GM23338 (cell line): ENCODE results near the gene CDH8. TPM values are rescaled to one million over a fixed set of nuclear protein-coding genes. Genes with fewer than 3 reads are reported as not detected.

ENCODE experiments used
- ATAC-seq: fragments of 200-7000 bp; cut with Tn5 transposase; 3 replicates; pipeline ENCODE4 v1.9.1; 2020
- DNase-seq: peaks from one replicate; pipeline ENCODE4 v3.0.0-alpha.2; 2015; ENCODE audit warnings: low spot score
- H2AFZ ChIP-seq: fragments of 200-600 bp; sonication (generic); 2 replicates; pipeline ENCODE4 v1.8.0; 2016; ENCODE audit warnings: antibody characterized with exemption, mild to moderate bottlenecking, moderate library complexity
- H3F3A ChIP-seq: fragments of 200-600 bp; sonication (generic); replicated peaks from 2 replicates; pipeline ENCODE4 v1.8.0; 2017; ENCODE audit warnings: antibody characterized with exemption, mixed run types, low read depth
- H3K27ac ChIP-seq: fragments of 200-600 bp; sonication (generic); 2 replicates; pipeline ENCODE4 v1.6.1; 2016; ENCODE audit warnings: low read depth
- H3K27me3 ChIP-seq: fragments of 200-600 bp; sonication (generic); 2 replicates; pipeline ENCODE4 v1.8.0; 2016; ENCODE audit warnings: mild to moderate bottlenecking, mixed run types, moderate library complexity; ENCODE audit not compliant: insufficient read depth
- H3K36me3 ChIP-seq: fragments of 200-600 bp; sonication (generic); 2 replicates; pipeline ENCODE4 v1.8.0; 2016; ENCODE audit warnings: mild to moderate bottlenecking; ENCODE audit not compliant: insufficient read depth
- H3K4me1 ChIP-seq: fragments of 200-600 bp; sonication (generic); 2 replicates; pipeline ENCODE4 v1.8.0; 2016; ENCODE audit warnings: mild to moderate bottlenecking, moderate library complexity; ENCODE audit not compliant: insufficient read depth
- H3K4me2 ChIP-seq: fragments of 200-600 bp; sonication (generic); 2 replicates; pipeline ENCODE4 v1.7.1; 2017; ENCODE audit warnings: mixed run types
- H3K4me3 ChIP-seq: fragments of 200-600 bp; sonication (generic); 2 replicates; pipeline ENCODE4 v1.6.1; 2016; ENCODE audit warnings: mixed run types
- H3K79me2 ChIP-seq: fragments of 200-600 bp; sonication (generic); replicated peaks from 2 replicates; pipeline ENCODE4 v1.8.0; 2017; ENCODE audit warnings: mild to moderate bottlenecking; ENCODE audit not compliant: insufficient read depth
- H3K9me2 ChIP-seq: fragments of 200-600 bp; sonication (generic); 2 replicates; pipeline ENCODE4 v1.8.0; 2017; ENCODE audit not compliant: insufficient read depth
- H4K20me1 ChIP-seq: fragments of 200-600 bp; sonication (generic); replicated peaks from 2 replicates; pipeline ENCODE4 v1.8.0; 2017; ENCODE audit warnings: mild to moderate bottlenecking; ENCODE audit not compliant: insufficient read depth
- H3K27ac Mint-ChIP-seq: 2 replicates; pipeline ENCODE4 v1.8.0; 2020; ENCODE audit warnings: inconsistent platforms, mild to moderate bottlenecking, moderate library complexity, mixed read lengths
- H3K27me3 Mint-ChIP-seq: 3 replicates; pipeline ENCODE4 v1.8.0; 2022; ENCODE audit warnings: low read depth, mild to moderate bottlenecking, moderate library complexity, mixed read lengths, inconsistent platforms; ENCODE audit not compliant: insufficient read depth, poor library complexity
- H3K36me3 Mint-ChIP-seq: 3 replicates; pipeline ENCODE4 v1.8.0; 2021; ENCODE audit warnings: low read depth, mild to moderate bottlenecking, inconsistent platforms, moderate library complexity, mixed read lengths
- H3K4me1 Mint-ChIP-seq: 3 replicates; pipeline ENCODE4 v1.8.0; 2020; ENCODE audit warnings: mild to moderate bottlenecking, inconsistent platforms, mixed read lengths
- H3K4me3 Mint-ChIP-seq: 3 replicates; pipeline ENCODE4 v1.8.0; 2021; ENCODE audit warnings: moderate library complexity, mild to moderate bottlenecking, inconsistent platforms, mixed read lengths
- H3K9me3 Mint-ChIP-seq: 3 replicates; pipeline ENCODE4 v1.8.0; 2020; ENCODE audit warnings: moderate library complexity, mild to moderate bottlenecking, inconsistent platforms, mixed read lengths
- JUNB ChIP-seq: IDR thresholded peaks from one replicate; pipeline ENCODE4 v1.6.1; 2016; ENCODE audit warnings: antibody characterized with exemption; ENCODE audit not compliant: unreplicated experiment
- polyA plus RNA-seq: library from polyadenylated mRNA; unstranded; fragments of >200 nt; fragmentation: Nextera tagmentation; extraction: Ambion mirVana; gene quantifications from 2 replicates; pipeline ENCODE4 v1.2.1, GENCODE V29; 2016
- total RNA-seq: library from RNA; depleted of rRNA; stranded (reverse); fragments of >200 nt; shearing (Covaris generic); gene quantifications from 2 replicates; pipeline ENCODE4 v1.2.3, GENCODE V29; 2014
- TF ChIP-seq, protein P1 (sequence below): fragments of 250-450 bp; sonication (Bioruptor Pico); IDR thresholded peaks from 2 replicates; pipeline ENCODE4 v1.5.0; 2020; ENCODE audit warnings: mild to moderate bottlenecking, moderate library complexity
- TF ChIP-seq, protein P2 (sequence below): IDR thresholded peaks from 2 replicates; pipeline ENCODE4 v1.6.1; 2016; ENCODE audit warnings: antibody characterized with exemption

The CDH8 gene
- total and polyA plus RNA-seq, 2 experiments from 2014 or later: 10.2 to 11.7 TPM

DNA sequence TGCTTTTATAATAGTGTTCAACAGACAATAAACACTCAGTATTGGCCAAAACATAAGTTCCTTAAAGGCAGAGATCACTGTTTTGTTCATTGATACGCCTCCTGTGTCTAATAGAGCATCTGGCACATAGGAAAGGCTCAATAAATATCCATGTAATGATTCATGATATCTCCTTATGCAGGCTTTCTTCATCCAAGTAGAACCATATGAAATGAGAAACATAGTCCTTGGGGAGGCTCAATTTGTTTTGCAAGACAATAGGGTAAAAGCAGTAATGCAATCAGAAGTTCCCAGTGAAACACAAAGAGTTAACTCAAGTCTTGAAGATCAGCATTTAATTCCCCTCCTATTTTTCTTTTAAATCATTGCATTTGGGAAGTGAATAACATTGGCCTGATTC is 16.4 kb downstream of the CDH8 start:
- H3K27ac ChIP-seq: no peak overlapping the region
- H3K27me3 ChIP-seq: no peaks in the 10 kb centered on the region
- no peaks in the 10 kb centered on the region; the same call in 1 of the 2 replicates for H3K9me2 ChIP-seq
- no peaks in the 10 kb centered on the region for H3K9me3 Mint-ChIP-seq
- H4K20me1 ChIP-seq: no peaks in the 10 kb centered on the region
- H3K4me1 Mint-ChIP-seq: peaks cover 44% of the 10 kb centered on the region
- H3K4me2 ChIP-seq: no peak overlapping the region
- no peak overlapping the region for H3K4me3 Mint-ChIP-seq
- H3K79me2 ChIP-seq: no peaks in the 10 kb centered on the region
- no peaks in the 10 kb centered on the region for H3F3A ChIP-seq
- ATAC-seq: no peak
- H3K4me1 ChIP-seq: peaks cover 25% of the 10 kb centered on the region
- H2AFZ ChIP-seq: no peak overlapping the region
- no peaks in the 10 kb centered on the region for H3K36me3 Mint-ChIP-seq
- H3K4me3 ChIP-seq: no peak overlapping the region
- H3K36me3 ChIP-seq: no peaks in the 10 kb centered on the region
- no peak for DNase-seq
- no peak overlapping the region; the same call in 1 of the 2 replicates for H3K27ac Mint-ChIP-seq
- no peaks in the 10 kb centered on the region for H3K27me3 Mint-ChIP-seq
- no peak for TF ChIP-seq JUNB
- TF ChIP-seq, protein P1, sequence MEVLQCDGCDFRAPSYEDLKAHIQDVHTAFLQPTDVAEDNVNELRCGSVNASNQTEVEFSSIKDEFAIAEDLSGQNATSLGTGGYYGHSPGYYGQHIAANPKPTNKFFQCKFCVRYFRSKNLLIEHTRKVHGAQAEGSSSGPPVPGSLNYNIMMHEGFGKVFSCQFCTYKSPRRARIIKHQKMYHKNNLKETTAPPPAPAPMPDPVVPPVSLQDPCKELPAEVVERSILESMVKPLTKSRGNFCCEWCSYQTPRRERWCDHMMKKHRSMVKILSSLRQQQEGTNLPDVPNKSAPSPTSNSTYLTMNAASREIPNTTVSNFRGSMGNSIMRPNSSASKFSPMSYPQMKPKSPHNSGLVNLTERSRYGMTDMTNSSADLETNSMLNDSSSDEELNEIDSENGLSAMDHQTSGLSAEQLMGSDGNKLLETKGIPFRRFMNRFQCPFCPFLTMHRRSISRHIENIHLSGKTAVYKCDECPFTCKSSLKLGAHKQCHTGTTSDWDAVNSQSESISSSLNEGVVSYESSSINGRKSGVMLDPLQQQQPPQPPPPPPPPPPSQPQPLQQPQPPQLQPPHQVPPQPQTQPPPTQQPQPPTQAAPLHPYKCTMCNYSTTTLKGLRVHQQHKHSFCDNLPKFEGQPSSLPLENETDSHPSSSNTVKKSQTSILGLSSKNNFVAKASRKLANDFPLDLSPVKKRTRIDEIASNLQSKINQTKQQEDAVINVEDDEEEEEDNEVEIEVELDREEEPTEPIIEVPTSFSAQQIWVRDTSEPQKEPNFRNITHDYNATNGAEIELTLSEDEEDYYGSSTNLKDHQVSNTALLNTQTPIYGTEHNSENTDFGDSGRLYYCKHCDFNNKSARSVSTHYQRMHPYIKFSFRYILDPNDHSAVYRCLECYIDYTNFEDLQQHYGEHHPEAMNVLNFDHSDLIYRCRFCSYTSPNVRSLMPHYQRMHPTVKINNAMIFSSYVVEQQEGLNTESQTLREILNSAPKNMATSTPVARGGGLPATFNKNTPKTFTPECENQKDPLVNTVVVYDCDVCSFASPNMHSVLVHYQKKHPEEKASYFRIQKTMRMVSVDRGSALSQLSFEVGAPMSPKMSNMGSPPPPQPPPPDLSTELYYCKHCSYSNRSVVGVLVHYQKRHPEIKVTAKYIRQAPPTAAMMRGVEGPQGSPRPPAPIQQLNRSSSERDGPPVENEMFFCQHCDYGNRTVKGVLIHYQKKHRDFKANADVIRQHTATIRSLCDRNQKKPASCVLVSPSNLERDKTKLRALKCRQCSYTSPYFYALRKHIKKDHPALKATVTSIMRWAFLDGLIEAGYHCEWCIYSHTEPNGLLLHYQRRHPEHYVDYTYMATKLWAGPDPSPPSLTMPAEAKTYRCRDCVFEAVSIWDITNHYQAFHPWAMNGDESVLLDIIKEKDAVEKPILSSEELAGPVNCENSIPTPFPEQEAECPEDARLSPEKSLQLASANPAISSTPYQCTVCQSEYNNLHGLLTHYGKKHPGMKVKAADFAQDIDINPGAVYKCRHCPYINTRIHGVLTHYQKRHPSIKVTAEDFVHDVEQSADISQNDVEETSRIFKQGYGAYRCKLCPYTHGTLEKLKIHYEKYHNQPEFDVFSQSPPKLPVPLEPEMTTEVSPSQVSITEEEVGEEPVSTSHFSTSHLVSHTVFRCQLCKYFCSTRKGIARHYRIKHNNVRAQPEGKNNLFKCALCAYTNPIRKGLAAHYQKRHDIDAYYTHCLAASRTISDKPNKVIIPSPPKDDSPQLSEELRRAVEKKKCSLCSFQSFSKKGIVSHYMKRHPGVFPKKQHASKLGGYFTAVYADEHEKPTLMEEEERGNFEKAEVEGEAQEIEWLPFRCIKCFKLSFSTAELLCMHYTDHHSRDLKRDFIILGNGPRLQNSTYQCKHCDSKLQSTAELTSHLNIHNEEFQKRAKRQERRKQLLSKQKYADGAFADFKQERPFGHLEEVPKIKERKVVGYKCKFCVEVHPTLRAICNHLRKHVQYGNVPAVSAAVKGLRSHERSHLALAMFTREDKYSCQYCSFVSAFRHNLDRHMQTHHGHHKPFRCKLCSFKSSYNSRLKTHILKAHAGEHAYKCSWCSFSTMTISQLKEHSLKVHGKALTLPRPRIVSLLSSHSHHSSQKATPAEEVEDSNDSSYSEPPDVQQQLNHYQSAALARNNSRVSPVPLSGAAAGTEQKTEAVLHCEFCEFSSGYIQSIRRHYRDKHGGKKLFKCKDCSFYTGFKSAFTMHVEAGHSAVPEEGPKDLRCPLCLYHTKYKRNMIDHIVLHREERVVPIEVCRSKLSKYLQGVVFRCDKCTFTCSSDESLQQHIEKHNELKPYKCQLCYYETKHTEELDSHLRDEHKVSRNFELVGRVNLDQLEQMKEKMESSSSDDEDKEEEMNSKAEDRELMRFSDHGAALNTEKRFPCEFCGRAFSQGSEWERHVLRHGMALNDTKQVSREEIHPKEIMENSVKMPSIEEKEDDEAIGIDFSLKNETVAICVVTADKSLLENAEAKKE (CRISPR knock-in tag): no peak
- TF ChIP-seq, protein P2, sequence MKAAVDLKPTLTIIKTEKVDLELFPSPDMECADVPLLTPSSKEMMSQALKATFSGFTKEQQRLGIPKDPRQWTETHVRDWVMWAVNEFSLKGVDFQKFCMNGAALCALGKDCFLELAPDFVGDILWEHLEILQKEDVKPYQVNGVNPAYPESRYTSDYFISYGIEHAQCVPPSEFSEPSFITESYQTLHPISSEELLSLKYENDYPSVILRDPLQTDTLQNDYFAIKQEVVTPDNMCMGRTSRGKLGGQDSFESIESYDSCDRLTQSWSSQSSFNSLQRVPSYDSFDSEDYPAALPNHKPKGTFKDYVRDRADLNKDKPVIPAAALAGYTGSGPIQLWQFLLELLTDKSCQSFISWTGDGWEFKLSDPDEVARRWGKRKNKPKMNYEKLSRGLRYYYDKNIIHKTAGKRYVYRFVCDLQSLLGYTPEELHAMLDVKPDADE: no peak

DNA sequence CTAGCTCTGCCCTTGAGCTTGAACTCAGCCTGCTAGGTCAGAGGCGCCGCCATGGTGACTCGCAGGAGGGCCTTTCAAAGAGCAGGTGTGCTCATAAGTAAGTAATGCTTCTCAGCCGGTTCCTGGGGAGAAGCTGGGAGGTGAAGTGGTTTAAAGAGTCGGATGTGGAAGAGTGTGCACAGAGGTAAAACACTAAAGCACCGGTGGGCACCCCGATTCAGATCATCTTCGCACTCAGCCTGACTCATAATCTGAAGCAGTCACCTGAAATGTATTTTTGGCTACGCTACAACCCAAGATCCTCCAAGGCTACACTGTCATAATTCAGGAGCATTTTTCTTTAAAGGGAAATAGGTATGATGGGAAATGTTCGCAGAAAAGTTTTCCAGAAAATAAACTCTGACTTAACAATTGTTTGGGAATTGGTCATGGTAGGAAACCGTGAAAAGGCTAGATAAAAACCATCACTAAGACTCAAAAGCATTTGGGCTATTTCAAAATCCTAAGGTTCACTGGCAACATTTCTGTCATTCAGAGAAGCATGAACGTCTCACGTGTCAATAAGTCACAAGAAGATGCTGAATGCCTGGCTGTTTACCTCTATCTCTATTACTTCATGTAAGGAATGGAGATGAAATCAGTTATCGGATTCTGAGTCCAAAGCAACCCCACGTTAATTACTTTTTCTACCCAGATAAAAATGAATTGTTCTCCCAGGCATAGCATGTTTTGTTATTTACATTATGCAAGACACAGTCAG is 17.8 kb downstream of the CDH8 start:
- H3K27ac Mint-ChIP-seq: no peak overlapping the region
- TF ChIP-seq, protein P1 (CRISPR knock-in tag): no peak

More for the DNA sequence above, 17.8 kb downstream of the CDH8 start:
- H3K4me3 ChIP-seq: no peak overlapping the region
- Mint-ChIP-seq H3K4me3 (no peak overlapping the region), H3K9me3 (no peaks in the 10 kb centered on the region), H3K27me3 (no peaks in the 10 kb centered on the region), H3K4me1 (peaks cover 51% of the 10 kb centered on the region), H3K36me3 (no peaks in the 10 kb centered on the region)
- no peaks in the 10 kb centered on the region for H3K27me3 ChIP-seq
- H3K9me2 ChIP-seq: no peaks in the 10 kb centered on the region; the same call in 1 of the 2 replicates
- H3K79me2 ChIP-seq: no peaks in the 10 kb centered on the region
- H3K4me2 ChIP-seq: no peak overlapping the region
- H4K20me1 ChIP-seq: no peaks in the 10 kb centered on the region
- H3K4me1 ChIP-seq: peaks cover 25% of the 10 kb centered on the region
- ATAC-seq (no peak), DNase-seq (peak; percentile 16)
- H2AFZ ChIP-seq: no peak overlapping the region
- no peaks in the 10 kb centered on the region for H3K36me3 ChIP-seq
- H3F3A ChIP-seq: no peaks in the 10 kb centered on the region
- H3K27ac ChIP-seq: no peak overlapping the region
